HL-60 (cell line): ENCODE data around the gene SORBS2.

ENCODE experiments used
- DNase-seq, 2 experiments: peaks; one replicate each; pipeline ENCODE4 v3.0.0-alpha.2; 2010 to 2020; ENCODE audit warnings: low read depth in 1 of 2, low spot score in 1 of 2
- H3K27ac ChIP-seq: fragments of 250-450 bp; sonication (Bioruptor Pico); replicated peaks from 2 replicates; pipeline ENCODE4 v1.5.1; 2020; ENCODE audit warnings: mild to moderate bottlenecking, moderate library complexity
- H3K27me3 ChIP-seq: fragments of 250-450 bp; sonication (Bioruptor Pico); 2 replicates; pipeline ENCODE4 v1.5.1; 2021; ENCODE audit warnings: mild to moderate bottlenecking, moderate library complexity; ENCODE audit not compliant: insufficient read depth, poor library complexity, severe bottlenecking
- H3K4me3 ChIP-seq: replicated peaks from 2 replicates; pipeline ENCODE4 v1.5.1; 2011; ENCODE audit warnings: mild to moderate bottlenecking, control low read depth, low read length; ENCODE audit not compliant: insufficient read depth
- CTCF ChIP-seq: IDR thresholded peaks from one replicate; pipeline ENCODE4 v1.5.1; 2011; ENCODE audit warnings: low read length, control low read depth, inconsistent platforms; ENCODE audit not compliant: insufficient read depth
- GABPA ChIP-seq: IDR thresholded peaks from 2 replicates; pipeline ENCODE4 v1.6.1; 2012; ENCODE audit warnings: low read depth
- POLR2AphosphoS5 ChIP-seq: IDR thresholded peaks from 2 replicates; pipeline ENCODE4 v1.6.1; 2012; ENCODE audit warnings: low read depth
- REST ChIP-seq: IDR thresholded peaks from 2 replicates; pipeline ENCODE4 v1.6.1; 2012; ENCODE audit warnings: low read depth; ENCODE audit not compliant: insufficient replicate concordance
- SPI1 ChIP-seq: IDR thresholded peaks from 2 replicates; pipeline ENCODE4 v1.6.1; 2012; ENCODE audit warnings: low read depth, mild to moderate bottlenecking, borderline replicate concordance

SORBS2 gene

GRCh38 chr4:185852961-185853360 lies 41.0 kb upstream of the SORBS2 start:
- TF ChIP-seq CTCF (no peak), GABPA (no peak)
- no peak overlapping the region for H3K27ac ChIP-seq
- H3K4me3 ChIP-seq = no peak overlapping the region
- H3K27me3 ChIP-seq = no peaks in the 10 kb centered on the region
- DNase-seq = no peak

- Histone ChIP-seq H3K27ac (no peak overlapping the region), H3K4me3 (no peak overlapping the region), H3K27me3 (no peaks in the 10 kb centered on the region)
- no peak for TF ChIP-seq CTCF
- no peak for TF ChIP-seq SPI1
- TF ChIP-seq GABPA = no peak
- no peak for TF ChIP-seq POLR2AphosphoS5
- TF ChIP-seq REST = no peak
- DNase-seq = no peak
Observed at GRCh38 chr4:185849664-185850550, 37.9 kb upstream of the SORBS2 start.

- no peak for DNase-seq
- H3K27ac ChIP-seq = no peak overlapping the region
- H3K27me3 ChIP-seq = no peaks in the 10 kb centered on the region
- H3K4me3 ChIP-seq = no peak overlapping the region
- TF ChIP-seq REST (no peak), GABPA (no peak), SPI1 (no peak), CTCF (no peak), POLR2AphosphoS5 (no peak)
Observed at GRCh38 chr4:185847352-185848097, 35.5 kb upstream of the SORBS2 start.
